PC-3 (cell line): ENCODE measurements around the gene ACTMAP. TPM values are rescaled to one million over a fixed set of nuclear protein-coding genes. Genes with fewer than 3 reads are reported as not detected.

ENCODE experiments used
- ATAC-seq: fragments of 200-7000 bp; cut with Tn5 transposase; 2 replicates; pipeline ENCODE4 v1.9.1; 2020; ENCODE audit warnings: mild to moderate bottlenecking, moderate library complexity
- BruUV-seq: library from RNA; stranded (reverse); fragments of 400-500 nt; replicated peaks from 2 replicates; lab custom pipeline; 2021; lab: Mats Ljungman, UMichigan
- CTCF ChIA-PET: fragments of 300-600 bp; sonication (Branson Sonifier 250); formaldehyde crosslinking; loops from one replicate; lab custom pipeline; 2022; ENCODE audit warnings: antibody characterized with exemption; lab: Charles Lee
- POLR2A ChIA-PET: fragments of 300-600 bp; sonication (Branson Sonifier 250); formaldehyde crosslinking; loops from one replicate; lab custom pipeline; 2022; ENCODE audit warnings: antibody characterized with exemption; ENCODE audit not compliant: unreplicated experiment; lab: Charles Lee
- DNase-seq: peaks from one replicate; pipeline ENCODE4 v3.0.0-alpha.2; 2015
- H2AFZ ChIP-seq: fragments of 300-600 bp; sonication (generic); 2 replicates; pipeline ENCODE4 v1.6.0; 2016; ENCODE audit warnings: antibody characterized with exemption, low read length
- H3F3A ChIP-seq: fragments of 300-600 bp; sonication (generic); one replicate; pipeline ENCODE4 v1.6.0; 2017; ENCODE audit warnings: antibody characterized with exemption, low read length, control low read depth, mild to moderate bottlenecking; ENCODE audit not compliant: unreplicated experiment
- H3K27ac ChIP-seq: fragments of 300-600 bp; sonication (generic); 2 replicates; pipeline ENCODE4 v1.5.1; 2016; ENCODE audit warnings: mild to moderate bottlenecking, low read length
- H3K27me3 ChIP-seq: fragments of 300-600 bp; sonication (generic); 2 replicates; pipeline ENCODE4 v1.6.1; 2016; ENCODE audit warnings: low read length, mixed read lengths
- H3K36me3 ChIP-seq: fragments of 300-600 bp; sonication (generic); 2 replicates; pipeline ENCODE4 v1.6.1; 2016; ENCODE audit warnings: low read depth, mixed run types, low read length, mixed read lengths
- H3K4me1 ChIP-seq: fragments of 300-600 bp; sonication (generic); 2 replicates; pipeline ENCODE4 v1.5.1; 2016; ENCODE audit warnings: low read length; ENCODE audit not compliant: insufficient read depth
- H3K4me2 ChIP-seq: fragments of 300-600 bp; sonication (generic); 2 replicates; pipeline ENCODE4 v1.6.0; 2016; ENCODE audit warnings: low read length
- H3K4me3 ChIP-seq: fragments of 300-600 bp; sonication (generic); 2 replicates; pipeline ENCODE4 v1.5.1; 2016; ENCODE audit warnings: mild to moderate bottlenecking, low read length, mixed read lengths
- H3K79me2 ChIP-seq: fragments of 300-600 bp; sonication (generic); 2 replicates; pipeline ENCODE4 v1.6.1; 2017; ENCODE audit warnings: low read length, mixed read lengths
- H3K9ac ChIP-seq: fragments of 300-600 bp; sonication (generic); 2 replicates; pipeline ENCODE4 v1.6.0; 2016; ENCODE audit warnings: mild to moderate bottlenecking, low read length
- H3K9me2 ChIP-seq: fragments of 300-600 bp; sonication (generic); replicated peaks from 2 replicates; pipeline ENCODE4 v1.6.1; 2016; ENCODE audit warnings: mixed run types, low read length, mixed read lengths
- H3K9me3 ChIP-seq: fragments of 300-600 bp; sonication (generic); 2 replicates; pipeline ENCODE4 v1.6.1; 2016; ENCODE audit warnings: low read length, mixed read lengths
- H4K20me1 ChIP-seq: fragments of 300-600 bp; sonication (generic); 2 replicates; pipeline ENCODE4 v1.6.1; 2016; ENCODE audit warnings: low read length, mixed read lengths
- EZH2 ChIP-seq: fragments of 300-600 bp; sonication (generic); IDR thresholded peaks from one replicate; pipeline ENCODE4 v1.6.1; 2017; ENCODE audit warnings: antibody characterized with exemption, mild to moderate bottlenecking, low read length; ENCODE audit not compliant: unreplicated experiment
- EZH2phosphoT487 ChIP-seq: fragments of 300-600 bp; sonication (generic); IDR thresholded peaks from 2 replicates; pipeline ENCODE4 v1.6.1; 2018; ENCODE audit warnings: mild to moderate bottlenecking, antibody characterized with exemption, low read length, borderline replicate concordance
- intact Hi-C: fragments of 100-400 bp; cut with micrococcal nuclease; formaldehyde crosslinking; loops from 2 replicates; pipeline ENCODE4 v1.9.0; 2023
- total RNA-seq: library from RNA; depleted of rRNA; stranded (reverse); fragments of >200 nt; gene quantifications from 2 replicates; pipeline ENCODE4 v1.2.3, GENCODE V29; 2014
- TF ChIP-seq, protein P1 (sequence below): fragments of 300-600 bp; sonication (generic); conservative IDR thresholded peaks from 2 replicates; pipeline ENCODE4 v1.5.1; 2017; ENCODE audit warnings: antibody characterized with exemption, low read depth, mild to moderate bottlenecking, low read length

Gene ACTMAP
- total RNA-seq, 1 experiment from 2014 or later = 0.40 TPM

DNA sequence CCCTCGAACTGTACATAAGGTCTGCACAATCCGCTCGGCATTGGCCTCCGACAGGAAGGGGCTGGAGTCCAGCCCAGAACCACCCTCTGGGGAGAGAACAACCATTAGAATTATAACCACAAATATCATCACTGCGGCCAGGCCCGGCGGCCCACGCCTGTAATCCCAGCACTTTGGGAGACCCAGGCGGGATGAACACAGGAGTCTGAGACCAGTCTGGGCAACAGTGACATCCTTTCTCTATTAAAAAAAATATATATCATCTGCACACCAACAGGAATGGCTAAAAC is 45.0 kb downstream of the ACTMAP start:
- Histone ChIP-seq H3F3A (no peaks in the 10 kb centered on the region), H3K4me2 (no peak overlapping the region), H3K9me3 (no peaks in the 10 kb centered on the region), H3K4me1 (no peaks in the 10 kb centered on the region), H3K9me2 (no peaks in the 10 kb centered on the region), H3K36me3 (no peaks in the 10 kb centered on the region), H3K79me2 (no peaks in the 10 kb centered on the region), H2AFZ (no peak overlapping the region), H3K27ac (no peak overlapping the region), H3K9ac (no peak overlapping the region), H3K27me3 (no peaks in the 10 kb centered on the region), H4K20me1 (no peaks in the 10 kb centered on the region), H3K4me3 (no peak overlapping the region)
- ATAC-seq (no peak), DNase-seq (no peak)
- intact Hi-C loops = no loop called here
- POLR2A ChIA-PET = no interaction called here
- CTCF ChIA-PET = no interaction called here
- no peak for TF ChIP-seq EZH2phosphoT487
- TF ChIP-seq, protein P1, sequence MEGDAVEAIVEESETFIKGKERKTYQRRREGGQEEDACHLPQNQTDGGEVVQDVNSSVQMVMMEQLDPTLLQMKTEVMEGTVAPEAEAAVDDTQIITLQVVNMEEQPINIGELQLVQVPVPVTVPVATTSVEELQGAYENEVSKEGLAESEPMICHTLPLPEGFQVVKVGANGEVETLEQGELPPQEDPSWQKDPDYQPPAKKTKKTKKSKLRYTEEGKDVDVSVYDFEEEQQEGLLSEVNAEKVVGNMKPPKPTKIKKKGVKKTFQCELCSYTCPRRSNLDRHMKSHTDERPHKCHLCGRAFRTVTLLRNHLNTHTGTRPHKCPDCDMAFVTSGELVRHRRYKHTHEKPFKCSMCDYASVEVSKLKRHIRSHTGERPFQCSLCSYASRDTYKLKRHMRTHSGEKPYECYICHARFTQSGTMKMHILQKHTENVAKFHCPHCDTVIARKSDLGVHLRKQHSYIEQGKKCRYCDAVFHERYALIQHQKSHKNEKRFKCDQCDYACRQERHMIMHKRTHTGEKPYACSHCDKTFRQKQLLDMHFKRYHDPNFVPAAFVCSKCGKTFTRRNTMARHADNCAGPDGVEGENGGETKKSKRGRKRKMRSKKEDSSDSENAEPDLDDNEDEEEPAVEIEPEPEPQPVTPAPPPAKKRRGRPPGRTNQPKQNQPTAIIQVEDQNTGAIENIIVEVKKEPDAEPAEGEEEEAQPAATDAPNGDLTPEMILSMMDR = no peak
- TF ChIP-seq EZH2 = no peak
- BruUV-seq = no TSS peak

DNA sequence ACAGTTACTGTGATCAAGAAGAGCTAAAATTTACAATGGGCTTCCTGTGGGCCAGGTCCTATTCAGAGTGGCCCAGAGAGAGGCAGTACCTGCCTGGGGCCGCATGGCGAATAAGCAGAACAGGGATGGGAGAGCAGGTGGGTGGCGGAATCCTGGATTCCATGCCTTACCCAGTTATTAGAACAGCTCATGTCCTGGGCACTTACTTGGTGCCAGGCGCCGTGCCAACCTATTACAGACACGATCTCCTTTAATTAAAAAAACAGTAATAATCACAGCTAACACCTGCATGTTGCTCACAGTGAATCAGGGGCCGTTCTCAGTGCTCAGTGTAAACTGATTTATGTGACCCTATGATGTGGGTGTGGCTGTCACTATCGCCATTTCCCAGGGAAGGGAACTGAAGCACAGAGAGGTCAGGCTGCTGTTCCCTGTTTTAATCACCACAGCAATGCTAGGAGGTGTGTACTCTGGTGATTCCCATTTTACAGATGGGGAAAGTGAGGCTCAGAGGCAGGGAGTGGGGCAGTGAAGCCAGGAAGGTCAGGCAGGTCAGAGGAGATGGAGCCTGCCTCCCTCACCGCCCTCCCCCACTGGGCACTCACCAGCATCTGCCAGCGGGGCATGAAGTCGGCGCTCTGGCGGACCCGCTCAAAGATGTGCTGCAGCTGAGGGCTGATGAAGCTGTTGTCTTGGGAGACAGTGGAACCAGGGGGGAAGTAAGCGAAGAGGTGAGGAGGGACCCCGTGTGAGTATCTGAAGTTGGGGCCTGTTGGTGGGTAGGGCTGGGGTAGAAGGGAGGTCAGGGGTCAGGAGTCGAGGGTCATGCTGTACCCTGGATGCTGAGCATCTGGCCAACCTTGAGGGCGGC is 45.6 kb downstream of the ACTMAP start:
- intact Hi-C loops = no loop called here
- H2AFZ ChIP-seq = no peak overlapping the region
- no peaks in the 10 kb centered on the region for H3K9me3 ChIP-seq
- ChIA-PET CTCF (no interaction called here), POLR2A (no interaction called here)
- H3K36me3 ChIP-seq = no peaks in the 10 kb centered on the region
- H3K4me2 ChIP-seq = no peak overlapping the region
- no peaks in the 10 kb centered on the region for H3F3A ChIP-seq
- TF ChIP-seq EZH2 = no peak
- TF ChIP-seq, protein P1 = no peak
- no peak for TF ChIP-seq EZH2phosphoT487
- H4K20me1 ChIP-seq = no peaks in the 10 kb centered on the region
- no peak overlapping the region for H3K4me3 ChIP-seq
- H3K9me2 ChIP-seq = no peaks in the 10 kb centered on the region
- no peak overlapping the region for H3K9ac ChIP-seq
- BruUV-seq = no TSS peak
- no peak for DNase-seq
- H3K27ac ChIP-seq = no peak overlapping the region
- no peaks in the 10 kb centered on the region for H3K79me2 ChIP-seq
- no peaks in the 10 kb centered on the region for H3K27me3 ChIP-seq
- ATAC-seq = no peak
- H3K4me1 ChIP-seq = no peaks in the 10 kb centered on the region

DNA sequence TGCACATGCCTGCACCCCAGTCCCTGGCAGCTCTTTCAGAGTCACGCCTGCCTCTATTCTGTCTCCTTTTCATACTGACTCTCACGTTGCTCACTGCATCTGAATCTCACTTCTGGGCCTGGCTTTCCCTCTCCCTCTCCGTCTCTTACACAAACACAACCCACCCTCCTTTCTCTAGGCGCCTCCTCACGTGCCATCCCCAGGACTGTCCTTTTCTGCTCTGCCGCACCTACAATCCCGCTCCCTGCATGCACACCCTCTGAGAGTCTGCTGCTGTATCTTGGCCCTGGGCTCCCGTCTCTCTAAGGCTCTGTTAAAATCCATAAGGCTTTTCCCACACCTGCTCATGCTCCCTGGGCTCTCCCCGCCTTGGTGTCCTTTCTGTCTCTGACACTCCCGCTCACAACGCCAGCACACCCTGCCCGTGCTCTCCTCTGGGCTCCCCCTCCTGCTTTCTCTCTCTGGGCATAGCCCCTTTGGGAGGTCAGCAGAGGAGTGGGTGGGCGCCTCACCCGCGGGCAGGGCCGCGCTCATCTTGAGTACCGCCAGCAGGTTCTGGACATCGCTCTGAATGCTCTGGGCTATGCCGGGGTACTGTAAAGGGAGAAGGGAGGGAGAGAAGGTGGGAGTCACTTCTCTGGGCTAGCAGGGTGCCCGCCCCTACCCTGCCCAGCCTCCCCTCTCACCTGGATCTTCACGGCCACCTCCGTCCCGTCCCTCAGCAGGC is 47.1 kb downstream of the ACTMAP start:
- intact Hi-C loops = no loop called here
- Histone ChIP-seq H3K4me3 (no peak overlapping the region), H3K27me3 (no peaks in the 10 kb centered on the region), H3K9ac (no peak overlapping the region), H3K79me2 (no peaks in the 10 kb centered on the region), H3F3A (no peaks in the 10 kb centered on the region), H3K36me3 (no peaks in the 10 kb centered on the region), H2AFZ (no peak overlapping the region), H3K4me2 (no peak overlapping the region), H4K20me1 (no peaks in the 10 kb centered on the region), H3K9me3 (no peaks in the 10 kb centered on the region), H3K27ac (no peak overlapping the region), H3K9me2 (no peaks in the 10 kb centered on the region), H3K4me1 (no peaks in the 10 kb centered on the region)
- ATAC-seq = no peak
- TF ChIP-seq EZH2phosphoT487 = no peak
- TF ChIP-seq, protein P1 = no peak
- no peak for TF ChIP-seq EZH2
- ChIA-PET CTCF (no interaction called here), POLR2A (no interaction called here)
- no peak for DNase-seq
- no TSS peak for BruUV-seq
